ENCODE results near the gene CHST11. TPM values are rescaled to one million over a fixed set of nuclear protein-coding genes. Genes with fewer than 3 reads are reported as not detected.
"Not testable (repeated sequence)": the region's sequence is repeated elsewhere in the genome, so short reads cannot be mapped to it uniquely, and the experiment has no call there.

CHST11 gene
- total RNA-seq, 2 experiments from 2014 or later: 19.1 to 21.9 TPM

GRCh38 chr12:104549815-104550480 lies 93.2 kb downstream of the CHST11 start:
- H3K4me1 Mint-ChIP-seq: peaks cover 22% of the 10 kb centered on the region
- H3K27ac Mint-ChIP-seq: no peak overlapping the region
- no peak overlapping the region for H3K4me3 Mint-ChIP-seq
- H3K36me3 Mint-ChIP-seq: peaks cover 11% of the 10 kb centered on the region
- H3K9me3 Mint-ChIP-seq: peaks cover 9% of the 10 kb centered on the region
- H3K27me3 Mint-ChIP-seq: no peaks in the 10 kb centered on the region
- no peak for DNase-seq

GRCh38 chr12:104551313-104551931 lies 94.7 kb downstream of the CHST11 start:
- DNase-seq: no peak
- Mint-ChIP-seq H3K27me3 (no peaks in the 10 kb centered on the region), H3K4me3 (no peak overlapping the region), H3K4me1 (peaks cover 19% of the 10 kb centered on the region), H3K27ac (no peak overlapping the region), H3K36me3 (peaks cover 11% of the 10 kb centered on the region), H3K9me3 (peaks cover 9% of the 10 kb centered on the region)

- peaks cover 11% of the 10 kb centered on the region for H3K36me3 Mint-ChIP-seq
- DNase-seq: no peak
- no peak overlapping the region for H3K4me3 Mint-ChIP-seq
- H3K9me3 Mint-ChIP-seq: peaks cover 9% of the 10 kb centered on the region
- H3K27ac Mint-ChIP-seq: no peak overlapping the region
- no peaks in the 10 kb centered on the region for H3K27me3 Mint-ChIP-seq
- H3K4me1 Mint-ChIP-seq: peaks cover 14% of the 10 kb centered on the region
Observed at GRCh38 chr12:104553421-104553820, 96.7 kb downstream of the CHST11 start.

- H3K4me3 Mint-ChIP-seq: no peak overlapping the region
- H3K27ac Mint-ChIP-seq: no peak overlapping the region
- peaks cover 7% of the 10 kb centered on the region for H3K4me1 Mint-ChIP-seq
- peaks cover 9% of the 10 kb centered on the region for H3K9me3 Mint-ChIP-seq
- DNase-seq: no peak
- no peaks in the 10 kb centered on the region for H3K27me3 Mint-ChIP-seq
- H3K36me3 Mint-ChIP-seq: peaks cover 11% of the 10 kb centered on the region
Observed at GRCh38 chr12:104555648-104556047, 98.9 kb downstream of the CHST11 start.

GRCh38 chr12:104557488-104558195 lies 100.9 kb downstream of the CHST11 start:
- Mint-ChIP-seq H3K36me3 (peaks cover 8% of the 10 kb centered on the region), H3K27ac (no peak overlapping the region)

GRCh38 chr12:104560881-104561280 lies 104.1 kb downstream of the CHST11 start:
- no peak for DNase-seq
- Mint-ChIP-seq H3K4me3 (no peak overlapping the region), H3K27me3 (no peaks in the 10 kb centered on the region), H3K9me3 (peaks cover 10% of the 10 kb centered on the region), H3K4me1 (no peaks in the 10 kb centered on the region), H3K36me3 (peaks cover 17% of the 10 kb centered on the region), H3K27ac (no peak overlapping the region)

More at GRCh38 chr12:104557488-104558195, 100.9 kb downstream of the CHST11 start:
- DNase-seq: no peak
- H3K27me3 Mint-ChIP-seq: no peaks in the 10 kb centered on the region
- H3K9me3 Mint-ChIP-seq: peaks cover 7% of the 10 kb centered on the region
- H3K4me1 Mint-ChIP-seq: peaks cover 4% of the 10 kb centered on the region
- no peak overlapping the region for H3K4me3 Mint-ChIP-seq

GRCh38 chr12:104562763-104563162 lies 106.0 kb downstream of the CHST11 start:
- Mint-ChIP-seq H3K9me3 (peaks cover 10% of the 10 kb centered on the region), H3K4me1 (peaks cover 10% of the 10 kb centered on the region), H3K4me3 (no peak overlapping the region), H3K27ac (no peak overlapping the region), H3K36me3 (peaks cover 22% of the 10 kb centered on the region), H3K27me3 (no peaks in the 10 kb centered on the region)
- DNase-seq: no peak

- not testable (repeated sequence) for H3K4me3 Mint-ChIP-seq, DNase-seq, H3K27me3 Mint-ChIP-seq, H3K27ac Mint-ChIP-seq
- H3K9me3 Mint-ChIP-seq: peaks cover 10% of the 10 kb centered on the region
- H3K36me3 Mint-ChIP-seq: peaks cover 22% of the 10 kb centered on the region
- peaks cover 29% of the 10 kb centered on the region for H3K4me1 Mint-ChIP-seq
Observed at GRCh38 chr12:104564662-104565061, 107.9 kb downstream of the CHST11 start.

- Mint-ChIP-seq H3K9me3 (peaks cover 10% of the 10 kb centered on the region), H3K27me3 (no peaks in the 10 kb centered on the region), H3K27ac (no peak overlapping the region), H3K4me1 (peaks cover 38% of the 10 kb centered on the region), H3K4me3 (no peak overlapping the region), H3K36me3 (peaks cover 22% of the 10 kb centered on the region)
- no peak for DNase-seq
Observed at GRCh38 chr12:104565606-104566243, 109.0 kb downstream of the CHST11 start.

- peaks cover 40% of the 10 kb centered on the region for H3K4me1 Mint-ChIP-seq
- DNase-seq: no peak
- H3K27ac Mint-ChIP-seq: no peak overlapping the region
- peaks cover 10% of the 10 kb centered on the region for H3K9me3 Mint-ChIP-seq
- H3K36me3 Mint-ChIP-seq: peaks cover 22% of the 10 kb centered on the region
- no peaks in the 10 kb centered on the region for H3K27me3 Mint-ChIP-seq
- no peak overlapping the region for H3K4me3 Mint-ChIP-seq
Observed at GRCh38 chr12:104566244-104566993, 109.7 kb downstream of the CHST11 start.

- Mint-ChIP-seq H3K4me3 (no peak overlapping the region), H3K4me1 (peaks cover 40% of the 10 kb centered on the region), H3K9me3 (peaks cover 10% of the 10 kb centered on the region), H3K27ac (no peak overlapping the region), H3K36me3 (peaks cover 27% of the 10 kb centered on the region), H3K27me3 (no peaks in the 10 kb centered on the region)
- DNase-seq: no peak
Observed at GRCh38 chr12:104567832-104568486, 111.2 kb downstream of the CHST11 start.

GRCh38 chr12:104568487-104568868 lies 111.7 kb downstream of the CHST11 start:
- Mint-ChIP-seq H3K27me3 (no peaks in the 10 kb centered on the region), H3K9me3 (peaks cover 8% of the 10 kb centered on the region), H3K4me1 (peaks cover 40% of the 10 kb centered on the region), H3K4me3 (no peak overlapping the region), H3K27ac (no peak overlapping the region), H3K36me3 (peaks cover 26% of the 10 kb centered on the region)
- DNase-seq: no peak

GRCh38 chr12:104568935-104569334 lies 112.2 kb downstream of the CHST11 start:
- no peak for DNase-seq
- Mint-ChIP-seq H3K4me3 (no peak overlapping the region), H3K36me3 (peaks cover 26% of the 10 kb centered on the region), H3K4me1 (peaks cover 42% of the 10 kb centered on the region), H3K27ac (peak overlapping the region; percentile 75), H3K27me3 (no peaks in the 10 kb centered on the region), H3K9me3 (peaks cover 8% of the 10 kb centered on the region)

Data from activated naive CD8-positive, alpha-beta T cell treated with anti-CD3 and anti-CD28 coated beads for 36 hours (primary cell).